ENCODE results near the gene TECPR1. TPM values are rescaled to one million over a fixed set of nuclear protein-coding genes. Genes with fewer than 3 reads are reported as not detected.

The TECPR1 gene
- total and polyA plus RNA-seq, 2 of the 8 experiments (the other 6 are each of a cell fraction or from before 2014, with no cell fraction given) = 1.3 to 11.1 TPM

DNA sequence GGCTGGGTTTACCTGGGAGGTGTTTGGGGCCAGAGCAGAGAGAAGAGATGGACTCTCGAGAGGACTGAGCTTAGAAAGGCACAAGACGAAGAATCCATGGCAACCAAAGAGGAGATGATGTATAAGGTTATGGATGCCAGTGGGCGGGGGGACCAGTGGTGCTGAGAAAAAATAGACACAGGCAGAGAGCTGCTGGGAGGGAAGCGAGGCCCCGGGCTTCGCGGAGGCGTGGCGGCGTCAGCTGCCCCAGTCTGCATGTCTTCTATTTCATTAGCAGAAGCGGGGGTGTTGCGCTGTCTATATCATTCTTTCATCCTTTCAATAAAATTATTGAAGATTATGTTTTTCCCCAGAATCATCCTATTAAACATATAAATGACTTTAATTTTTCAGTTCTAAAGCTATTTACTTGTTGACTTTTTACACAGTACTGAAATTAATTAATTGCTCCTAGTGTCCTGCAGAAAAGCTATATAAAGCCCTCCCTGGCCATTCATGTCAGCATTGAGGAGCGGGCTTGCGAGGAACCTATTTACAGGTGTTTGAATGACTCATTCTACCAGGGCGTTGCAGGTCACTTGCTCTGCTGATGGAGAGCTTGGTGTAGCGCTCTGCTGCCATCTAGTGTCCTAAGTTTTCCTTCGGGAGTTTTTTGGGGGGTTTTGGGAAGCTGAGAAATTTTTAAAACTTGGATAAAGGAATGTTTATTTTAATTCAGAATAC, 83.7 kb downstream of the TECPR1 start (continued):
- 0 out of 2 replicates have a peak, but pooled peaks have one; percentile 42 for TF ChIP-seq TCF12 (IDR thresholded peaks at IDR 0.05; ENCODE audit: low read depth, low read length)
- TF ChIP-seq RXRA (IDR thresholded peaks at IDR 0.05; ENCODE audit: insufficient read depth, low read depth, low read length) = no peak
- TF ChIP-seq, protein P1, sequence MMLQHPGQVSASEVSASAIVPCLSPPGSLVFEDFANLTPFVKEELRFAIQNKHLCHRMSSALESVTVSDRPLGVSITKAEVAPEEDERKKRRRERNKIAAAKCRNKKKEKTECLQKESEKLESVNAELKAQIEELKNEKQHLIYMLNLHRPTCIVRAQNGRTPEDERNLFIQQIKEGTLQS (IDR thresholded peaks at IDR 0.05; ENCODE audit: insufficient read depth, low read depth, low read length) = 0 out of 2 replicates have a peak, but pooled peaks have one; percentile 16
- no peak for TF ChIP-seq EP300 (IDR thresholded peaks at IDR 0.05; ENCODE audit: borderline replicate concordance in 1 of 2, low read depth in 2 of 2, low read length in 2 of 2)
- no peak for TF ChIP-seq SP1 (IDR thresholded peaks at IDR 0.05; ENCODE audit: low read depth, low read length)
- TF ChIP-seq JUND (IDR thresholded peaks at IDR 0.05; ENCODE audit: low read length) = peak; percentile 97
- TF ChIP-seq RAD21 (IDR thresholded peaks at IDR 0.05 in 1 of 2, conservative IDR thresholded peaks at IDR 0.05 in 1 of 2; ENCODE audit: low read depth in 2 of 2, low read length in 2 of 2) = peak; percentile 92 to 94
- TF ChIP-seq FOSL1 (IDR thresholded peaks at IDR 0.05; ENCODE audit: insufficient read depth, low read depth, low read length) = no peak
- TF ChIP-seq, protein P2, sequence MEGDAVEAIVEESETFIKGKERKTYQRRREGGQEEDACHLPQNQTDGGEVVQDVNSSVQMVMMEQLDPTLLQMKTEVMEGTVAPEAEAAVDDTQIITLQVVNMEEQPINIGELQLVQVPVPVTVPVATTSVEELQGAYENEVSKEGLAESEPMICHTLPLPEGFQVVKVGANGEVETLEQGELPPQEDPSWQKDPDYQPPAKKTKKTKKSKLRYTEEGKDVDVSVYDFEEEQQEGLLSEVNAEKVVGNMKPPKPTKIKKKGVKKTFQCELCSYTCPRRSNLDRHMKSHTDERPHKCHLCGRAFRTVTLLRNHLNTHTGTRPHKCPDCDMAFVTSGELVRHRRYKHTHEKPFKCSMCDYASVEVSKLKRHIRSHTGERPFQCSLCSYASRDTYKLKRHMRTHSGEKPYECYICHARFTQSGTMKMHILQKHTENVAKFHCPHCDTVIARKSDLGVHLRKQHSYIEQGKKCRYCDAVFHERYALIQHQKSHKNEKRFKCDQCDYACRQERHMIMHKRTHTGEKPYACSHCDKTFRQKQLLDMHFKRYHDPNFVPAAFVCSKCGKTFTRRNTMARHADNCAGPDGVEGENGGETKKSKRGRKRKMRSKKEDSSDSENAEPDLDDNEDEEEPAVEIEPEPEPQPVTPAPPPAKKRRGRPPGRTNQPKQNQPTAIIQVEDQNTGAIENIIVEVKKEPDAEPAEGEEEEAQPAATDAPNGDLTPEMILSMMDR (IDR thresholded peaks at IDR 0.05; ENCODE audit: control extremely low read depth in 1 of 3, insufficient read depth in 1 of 3, low read depth in 1 of 3, low read length in 3 of 3) = peak; percentile 45 to 83 (median 68)
- TF ChIP-seq, protein P3, sequence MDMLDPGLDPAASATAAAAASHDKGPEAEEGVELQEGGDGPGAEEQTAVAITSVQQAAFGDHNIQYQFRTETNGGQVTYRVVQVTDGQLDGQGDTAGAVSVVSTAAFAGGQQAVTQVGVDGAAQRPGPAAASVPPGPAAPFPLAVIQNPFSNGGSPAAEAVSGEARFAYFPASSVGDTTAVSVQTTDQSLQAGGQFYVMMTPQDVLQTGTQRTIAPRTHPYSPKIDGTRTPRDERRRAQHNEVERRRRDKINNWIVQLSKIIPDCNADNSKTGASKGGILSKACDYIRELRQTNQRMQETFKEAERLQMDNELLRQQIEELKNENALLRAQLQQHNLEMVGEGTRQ (IDR thresholded peaks at IDR 0.05; ENCODE audit: low read length) = no peak
- no peak for TF ChIP-seq CHD2 (IDR thresholded peaks at IDR 0.05; ENCODE audit: low read length)
- no peak for TF ChIP-seq TEAD4 (IDR thresholded peaks at IDR 0.05; ENCODE audit: low read depth, low read length)
